Measurements from ENCODE around the gene ARL4A.

- TF ChIP-seq EZH2phosphoT487 (IDR thresholded peaks at IDR 0.05; ENCODE audit: borderline replicate concordance), result no peak
- no peak for TF ChIP-seq CTCF (conservative IDR thresholded peaks at IDR 0.05; ENCODE audit: low read length)
Observed at GRCh38 chr7:12661581-12661980, 25.9 kb upstream of the ARL4A start.

Data from Loucy (cell line).